Ishikawa (cell line): ENCODE results near the gene SERGEF.

Source experiments
- FOXM1 ChIP-seq: IDR thresholded peaks from 2 replicates; pipeline ENCODE4 v1.6.1; 2012; ENCODE audit warnings: low read depth, borderline replicate concordance
- RAD21 ChIP-seq: IDR thresholded peaks from 2 replicates; pipeline ENCODE4 v1.6.1; 2012; ENCODE audit warnings: low read depth
- REST ChIP-seq: IDR thresholded peaks from 2 replicates; pipeline ENCODE4 v1.6.1; 2012; ENCODE audit warnings: low read depth, mild to moderate bottlenecking
- TEAD4 ChIP-seq: IDR thresholded peaks from 2 replicates; pipeline ENCODE4 v1.6.1; 2012

- no peak for TF ChIP-seq REST
- TF ChIP-seq FOXM1: no peak
- TF ChIP-seq RAD21: no peak
- no peak for TF ChIP-seq TEAD4
These were observed 214.1 kb downstream of the SERGEF start for GRCh38 chr11:17798716-17799115.
